Measurements from ENCODE around the gene KDM2A. TPM values are rescaled to one million over a fixed set of nuclear protein-coding genes. Genes with fewer than 3 reads are reported as not detected.
"Not testable (repeated sequence)": the region's sequence is repeated elsewhere in the genome, so short reads cannot be mapped to it uniquely, and the experiment has no call there.

The KDM2A gene
- polyA plus RNA-seq, 3 donors = 76.2 to 89.1 (median 88.0) TPM

DNA sequence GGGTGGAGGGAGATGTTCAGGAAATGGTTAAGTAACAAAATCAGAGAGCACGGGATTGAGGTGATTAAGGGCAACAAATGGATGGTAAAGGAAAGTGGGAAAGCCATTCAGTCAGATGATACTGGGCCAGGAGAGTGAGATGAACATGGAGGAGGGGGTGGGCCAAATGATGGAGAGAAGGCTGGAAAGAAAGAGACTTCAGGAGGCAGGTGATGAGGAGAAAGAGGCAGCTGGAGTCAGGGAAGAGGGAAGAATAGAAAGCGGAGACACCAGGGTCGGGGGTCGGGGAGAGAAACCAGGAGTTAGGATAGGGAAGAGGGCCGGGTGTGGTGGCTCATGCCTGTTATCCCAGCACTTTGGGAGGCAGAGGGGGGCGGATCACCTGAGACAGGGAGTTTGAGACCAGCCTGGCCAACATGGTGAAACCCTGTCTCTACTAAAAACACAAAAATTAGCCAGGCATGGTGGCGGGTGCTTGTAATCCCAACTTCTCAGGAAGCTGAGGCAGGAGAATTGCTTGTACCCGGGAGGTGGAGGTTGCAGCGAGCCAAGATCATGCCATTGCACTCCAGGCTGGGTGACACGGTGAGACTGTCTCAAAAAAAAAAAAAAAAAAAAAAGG lies 4.7 kb upstream of the KDM2A start:
- DNase-seq = no peak

DNA sequence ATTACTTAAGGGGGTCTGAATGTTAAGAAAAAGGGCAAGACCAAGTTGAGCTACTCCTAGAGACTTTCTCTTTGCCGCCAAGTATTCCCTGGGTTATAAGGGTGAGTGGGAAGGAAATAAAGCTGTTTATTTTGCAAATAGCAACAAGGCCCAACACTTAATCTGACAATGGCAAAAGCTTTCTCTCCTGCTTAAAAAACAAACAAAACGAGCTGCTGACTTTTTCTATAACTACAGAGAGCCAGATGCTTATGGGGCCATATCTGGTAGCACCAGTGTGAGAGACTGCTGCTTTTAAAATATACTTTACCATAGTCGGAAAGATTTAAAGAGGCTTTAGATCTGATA lies 2.3 kb upstream of the KDM2A start:
- DNase-seq = peak; percentile 37

DNA sequence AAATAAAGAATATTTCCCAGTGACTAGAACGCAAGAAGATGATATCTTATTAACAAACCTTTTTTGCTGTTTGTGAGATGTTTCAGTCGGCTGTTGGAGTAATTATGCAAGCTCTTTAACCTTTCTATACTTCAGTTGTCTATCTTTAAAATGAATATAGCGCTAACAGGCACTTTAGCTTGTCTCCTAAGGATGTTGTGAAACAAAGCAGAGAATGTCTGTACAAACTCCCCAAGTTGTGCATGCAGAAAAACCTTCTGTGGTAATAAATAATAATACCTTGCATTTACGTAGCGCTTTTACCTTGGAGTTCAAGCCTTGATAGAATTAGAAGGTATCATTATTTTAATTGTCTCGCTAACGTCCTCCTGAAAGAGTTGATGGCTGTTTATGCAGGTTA lies 1.9 kb upstream of the KDM2A start:
- DNase-seq = no peak

DNA sequence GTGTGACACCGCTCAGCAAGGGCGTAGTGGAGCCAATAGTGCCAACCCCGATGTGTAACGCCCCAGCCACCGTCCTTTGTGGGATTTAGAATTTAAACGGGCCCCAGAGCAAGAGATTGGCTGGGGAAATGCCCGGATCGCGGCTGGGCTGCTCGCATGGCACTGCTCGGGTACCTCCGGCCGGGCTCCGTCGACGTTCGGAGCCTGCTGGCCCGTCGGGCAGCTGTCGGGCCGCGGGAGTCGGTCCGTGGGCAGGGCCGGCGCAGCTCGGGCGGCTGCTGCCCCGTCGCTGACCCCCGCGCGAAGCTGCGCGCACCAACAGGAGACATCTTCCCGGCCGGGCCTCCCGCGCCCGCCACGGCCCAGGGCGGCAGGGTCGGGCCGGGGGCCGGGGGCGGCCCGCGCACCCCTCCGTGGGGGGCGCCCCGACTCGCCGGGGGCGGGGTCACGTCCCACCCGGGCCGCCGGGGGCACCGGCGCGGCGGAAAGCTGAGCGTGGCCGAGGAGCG lies 1.3 kb upstream of the KDM2A start:
- no peak for DNase-seq

GRCh38 chr11:67118181-67118766 lies 789 bp upstream of the KDM2A start:
- DNase-seq = no peak

- no peak for DNase-seq
Observed at GRCh38 chr11:67119585-67120391, 725 bp downstream of the KDM2A start.

GRCh38 chr11:67120456-67120855 lies 1.4 kb downstream of the KDM2A start:
- DNase-seq = no peak

DNA sequence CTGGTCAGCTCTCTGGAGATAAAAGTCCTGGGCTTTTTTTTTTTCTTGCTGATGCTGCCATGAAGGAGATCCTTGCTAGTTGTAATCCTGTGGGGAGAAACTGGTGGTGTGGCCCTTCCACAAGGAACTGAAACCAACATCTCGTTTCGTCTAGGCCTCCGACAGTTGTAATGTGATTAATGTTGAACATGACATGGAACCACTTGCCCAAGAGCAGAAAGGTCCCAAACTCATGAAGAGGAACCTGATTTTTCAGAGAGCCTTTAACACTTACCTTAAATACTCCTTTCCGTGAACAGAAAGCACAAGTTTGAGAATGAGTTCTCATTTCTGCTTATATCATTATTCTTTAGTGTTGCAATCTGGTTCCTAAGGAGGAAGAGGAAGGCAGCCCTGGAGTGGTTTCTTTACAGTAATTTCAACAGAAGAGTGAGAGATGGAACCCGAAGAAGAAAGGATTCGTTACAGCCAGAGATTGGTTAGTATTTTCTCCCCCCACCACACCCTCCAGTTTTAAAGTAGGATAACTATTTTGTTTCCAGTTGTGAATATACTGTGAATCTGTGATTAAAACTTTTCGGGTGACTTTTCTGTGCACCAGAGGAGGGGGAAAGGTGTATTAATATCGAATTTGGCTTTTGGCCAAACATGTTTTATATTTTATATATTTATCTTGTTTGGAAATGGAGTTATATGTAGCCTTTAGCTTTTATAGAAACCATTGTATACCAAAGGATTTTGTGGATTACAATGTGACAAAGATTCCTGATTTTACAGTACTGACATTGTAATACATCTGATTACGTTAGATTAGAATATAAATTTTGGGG lies 2.0 kb downstream of the KDM2A start:
- DNase-seq = peak; percentile 29

- not testable (repeated sequence) for DNase-seq
Observed at GRCh38 chr11:67123801-67124200, 4.7 kb downstream of the KDM2A start.

DNA sequence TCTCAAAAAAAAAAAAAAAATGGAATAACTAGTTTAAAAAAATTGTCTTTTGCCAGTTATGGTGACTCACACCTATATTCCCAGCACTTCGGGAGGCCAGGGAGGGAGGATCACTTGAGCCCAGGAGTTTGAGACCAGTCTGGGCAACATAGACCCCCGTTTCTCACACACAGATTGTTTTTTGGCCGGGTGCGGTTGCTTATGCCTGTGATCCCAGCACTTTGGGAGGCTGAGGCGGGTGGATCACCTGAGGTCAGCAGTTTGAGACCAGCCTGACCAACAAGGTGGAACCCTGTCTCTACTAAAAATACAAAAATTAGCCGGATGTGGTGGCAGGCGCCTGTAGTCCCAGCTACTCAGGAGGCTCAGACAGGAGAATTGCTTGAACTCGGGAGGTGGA lies 7.2 kb downstream of the KDM2A start:
- DNase-seq = not testable (repeated sequence)

- DNase-seq = no peak
Observed at GRCh38 chr11:67126986-67127385, 7.9 kb downstream of the KDM2A start.

DNA sequence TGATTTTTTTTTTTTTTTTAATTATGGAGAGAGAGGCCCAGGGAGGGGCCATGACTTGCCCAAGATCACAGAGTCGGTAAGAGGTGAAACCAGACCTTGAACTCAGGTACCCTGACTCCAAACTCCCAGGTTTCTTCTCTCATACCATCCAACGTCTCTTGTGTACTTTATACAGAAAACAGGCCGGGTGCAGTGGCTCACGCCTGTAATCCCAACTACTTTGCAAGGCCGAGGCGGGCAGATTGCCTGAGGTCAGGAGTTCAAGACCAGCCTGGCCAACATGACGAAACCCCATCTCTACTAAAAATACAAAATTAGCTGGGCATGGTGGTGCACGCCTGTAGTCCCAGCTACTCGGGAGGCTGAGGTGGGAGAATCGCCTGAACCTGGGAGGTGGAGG lies 11.8 kb downstream of the KDM2A start:
- DNase-seq = not testable (repeated sequence)

DNA sequence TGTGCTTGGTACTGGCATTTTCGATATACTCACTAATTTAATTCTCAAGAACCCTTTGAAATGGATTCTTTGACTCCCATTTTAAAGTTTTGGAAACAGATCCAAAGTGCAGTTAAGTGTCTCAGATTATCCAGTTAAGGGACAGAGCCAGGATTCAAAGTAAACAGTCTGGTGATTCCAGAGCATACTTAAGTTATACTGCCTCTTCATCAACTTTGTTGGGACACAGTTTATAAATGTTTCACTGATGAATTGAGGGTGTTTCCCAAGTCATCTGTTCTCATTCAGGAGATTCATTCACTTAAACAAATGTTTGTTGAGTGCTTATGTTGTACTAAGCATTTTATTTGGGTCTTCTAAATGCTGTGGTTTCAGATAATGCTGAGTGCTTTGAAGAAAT lies 17.1 kb downstream of the KDM2A start:
- DNase-seq = no peak

DNA sequence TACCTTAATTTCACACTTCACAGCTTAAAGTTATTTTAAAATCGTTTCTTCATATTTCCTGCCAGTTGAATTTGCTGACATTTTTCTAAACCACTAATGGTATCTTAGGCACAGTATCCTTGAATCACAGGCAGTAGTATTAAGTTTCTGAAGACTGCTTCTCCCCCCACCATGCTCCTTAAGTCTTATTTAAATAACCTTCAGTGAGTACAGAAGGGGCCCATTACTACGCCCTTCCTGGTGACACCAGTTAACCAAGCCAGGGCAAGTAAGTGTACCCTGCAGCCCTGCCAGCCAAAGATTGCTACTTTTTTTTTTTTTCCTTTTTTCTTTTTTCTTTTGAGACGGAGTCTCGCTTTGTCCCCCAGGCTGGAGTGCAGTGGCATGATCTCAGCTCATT lies 19.9 kb downstream of the KDM2A start:
- no peak for DNase-seq

GRCh38 chr11:67146516-67147226 lies 27.6 kb downstream of the KDM2A start:
- DNase-seq = no peak

DNA sequence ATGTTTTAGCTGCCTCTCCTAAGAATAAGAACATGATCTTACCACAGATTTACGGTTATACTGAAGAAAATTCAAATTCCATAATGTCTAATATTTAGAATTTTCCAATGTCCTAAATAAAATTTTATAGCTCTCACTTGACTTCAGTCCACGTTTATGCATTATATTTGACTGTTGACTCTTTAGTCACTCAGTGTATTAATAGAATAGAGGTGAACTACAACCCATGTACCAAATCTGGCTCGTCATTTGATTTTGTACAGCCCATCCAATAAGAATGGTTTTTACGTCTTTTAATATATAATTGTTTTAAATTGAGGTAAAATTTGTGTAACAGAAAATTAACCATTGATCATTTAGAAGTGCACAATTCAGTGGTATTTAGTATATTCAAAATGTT lies 34.9 kb downstream of the KDM2A start:
- no peak for DNase-seq

GRCh38 chr11:67154726-67155125 lies 35.7 kb downstream of the KDM2A start:
- DNase-seq = no peak

DNA sequence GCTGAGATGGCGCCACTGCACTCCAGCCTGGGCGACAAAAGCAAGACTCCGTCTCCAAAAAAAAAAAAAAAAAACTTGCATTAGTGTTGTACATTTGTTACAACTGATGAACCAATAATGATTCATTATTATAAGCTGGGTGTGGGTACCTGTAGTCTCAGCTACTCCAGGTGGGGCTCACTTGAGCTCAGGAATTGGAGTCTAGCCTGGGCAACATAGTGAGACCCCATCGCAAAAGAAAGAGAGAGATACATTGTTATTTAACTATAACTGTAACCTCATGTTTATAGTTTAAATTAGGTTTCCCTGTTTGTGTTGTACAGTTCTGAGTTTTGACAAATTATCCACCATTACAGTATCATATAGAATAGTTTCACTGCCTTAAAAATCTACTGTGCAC lies 38.6 kb downstream of the KDM2A start:
- DNase-seq = no peak

- DNase-seq = no peak
Observed at GRCh38 chr11:67158221-67158620, 39.2 kb downstream of the KDM2A start.

- DNase-seq = no peak
Observed at GRCh38 chr11:67160045-67160444, 41.0 kb downstream of the KDM2A start.

Data from renal pelvis (tissue), 4 donors.